GM12873 (cell line): ENCODE measurements around the gene FBLN1.

Source experiments
- CTCF ChIP-seq: IDR thresholded peaks from 2 replicates; pipeline ENCODE4 v1.5.1; 2012; ENCODE audit warnings: low read depth, mild to moderate bottlenecking, moderate library complexity, low read length, control low read depth; ENCODE audit not compliant: insufficient read depth; ENCODE audit errors: missing control alignments

The FBLN1 gene

GRCh38 chr22:45579306-45579705 is 76.6 kb downstream of the FBLN1 start:
- TF ChIP-seq CTCF: no peak

- no peak for TF ChIP-seq CTCF
These were observed 77.4 kb downstream of the FBLN1 start for GRCh38 chr22:45579806-45580725.

DNA sequence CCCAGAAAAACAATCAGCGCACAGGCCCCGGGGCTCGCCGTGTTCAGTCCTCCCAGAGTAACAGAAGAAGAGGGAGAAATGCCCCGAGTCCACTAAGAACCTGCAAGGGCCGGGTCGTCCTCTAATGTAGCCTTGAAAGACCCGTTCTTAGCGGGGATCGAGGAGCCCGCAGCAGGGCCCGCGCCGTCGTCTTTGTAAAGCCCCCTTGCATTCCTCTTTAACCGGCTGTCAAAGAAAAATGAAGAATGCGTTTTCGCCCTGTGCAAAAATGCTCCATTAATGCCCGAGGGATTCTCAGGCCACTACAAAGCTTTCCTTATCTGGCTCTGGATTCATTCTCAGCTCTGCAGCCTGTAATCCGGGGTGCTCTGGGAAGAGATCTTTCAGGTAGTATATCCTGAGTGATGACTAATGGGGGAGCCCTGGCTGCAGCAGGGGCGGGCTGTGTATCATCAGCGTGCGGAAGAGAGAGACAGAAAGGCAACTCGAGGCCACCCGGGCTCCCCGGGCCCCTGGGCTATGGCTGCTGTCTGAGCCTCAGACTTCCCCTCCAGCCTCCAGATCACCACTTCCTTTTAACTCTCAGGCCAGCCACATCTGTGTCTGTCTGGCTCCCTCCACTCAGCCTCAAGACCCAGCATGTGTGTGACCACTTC is 78.2 kb downstream of the FBLN1 start:
- TF ChIP-seq CTCF: no peak

GRCh38 chr22:45581549-45582080 is 78.9 kb downstream of the FBLN1 start:
- TF ChIP-seq CTCF: no peak

GRCh38 chr22:45582236-45582954 is 79.7 kb downstream of the FBLN1 start:
- no peak for TF ChIP-seq CTCF

DNA sequence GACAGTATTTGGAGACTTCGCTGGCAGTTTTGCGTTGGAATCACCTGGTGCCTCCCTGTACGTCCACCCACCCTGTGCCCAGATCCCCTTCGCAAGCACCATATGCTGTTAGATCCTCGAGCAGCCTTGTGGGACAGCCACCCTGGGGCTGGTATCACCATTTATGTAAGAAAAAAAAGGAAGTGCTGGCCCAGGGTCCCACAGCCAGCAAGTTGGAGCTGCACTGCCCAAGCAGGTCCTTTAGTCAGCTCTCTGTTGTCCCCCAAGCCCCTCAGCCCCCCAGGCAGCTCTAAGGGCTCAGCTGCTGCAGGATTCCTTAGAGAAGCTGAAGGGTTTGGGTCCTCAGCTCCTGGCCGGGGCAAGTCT is 80.3 kb downstream of the FBLN1 start:
- no peak for TF ChIP-seq CTCF

- TF ChIP-seq CTCF: no peak
These were observed 80.8 kb downstream of the FBLN1 start for GRCh38 chr22:45583504-45583903.
